PC-3 (cell line): ENCODE data around the gene LIN54. TPM values are rescaled to one million over a fixed set of nuclear protein-coding genes. Genes with fewer than 3 reads are reported as not detected.
"Not testable (repeated sequence)": the region's sequence is repeated elsewhere in the genome, so short reads cannot be mapped to it uniquely, and the experiment has no call there.

Source experiments
- ATAC-seq: fragments of 200-7000 bp; cut with Tn5 transposase; 2 replicates; pipeline ENCODE4 v1.9.1; 2020; ENCODE audit warnings: mild to moderate bottlenecking, moderate library complexity
- BruUV-seq: library from RNA; stranded (reverse); fragments of 400-500 nt; replicated peaks from 2 replicates; lab custom pipeline; 2021; lab: Mats Ljungman, UMichigan
- CTCF ChIA-PET: fragments of 300-600 bp; sonication (Branson Sonifier 250); formaldehyde crosslinking; loops from one replicate; lab custom pipeline; 2022; ENCODE audit warnings: antibody characterized with exemption; lab: Charles Lee
- POLR2A ChIA-PET: fragments of 300-600 bp; sonication (Branson Sonifier 250); formaldehyde crosslinking; loops from one replicate; lab custom pipeline; 2022; ENCODE audit warnings: antibody characterized with exemption; ENCODE audit not compliant: unreplicated experiment; lab: Charles Lee
- DNase-seq: peaks from one replicate; pipeline ENCODE4 v3.0.0-alpha.2; 2015
- H2AFZ ChIP-seq: fragments of 300-600 bp; sonication (generic); 2 replicates; pipeline ENCODE4 v1.6.0; 2016; ENCODE audit warnings: antibody characterized with exemption, low read length
- H3F3A ChIP-seq: fragments of 300-600 bp; sonication (generic); one replicate; pipeline ENCODE4 v1.6.0; 2017; ENCODE audit warnings: antibody characterized with exemption, low read length, control low read depth, mild to moderate bottlenecking; ENCODE audit not compliant: unreplicated experiment
- H3K27ac ChIP-seq: fragments of 300-600 bp; sonication (generic); 2 replicates; pipeline ENCODE4 v1.5.1; 2016; ENCODE audit warnings: mild to moderate bottlenecking, low read length
- H3K27me3 ChIP-seq: fragments of 300-600 bp; sonication (generic); 2 replicates; pipeline ENCODE4 v1.6.1; 2016; ENCODE audit warnings: low read length, mixed read lengths
- H3K36me3 ChIP-seq: fragments of 300-600 bp; sonication (generic); 2 replicates; pipeline ENCODE4 v1.6.1; 2016; ENCODE audit warnings: low read depth, mixed run types, low read length, mixed read lengths
- H3K4me1 ChIP-seq: fragments of 300-600 bp; sonication (generic); 2 replicates; pipeline ENCODE4 v1.5.1; 2016; ENCODE audit warnings: low read length; ENCODE audit not compliant: insufficient read depth
- H3K4me2 ChIP-seq: fragments of 300-600 bp; sonication (generic); 2 replicates; pipeline ENCODE4 v1.6.0; 2016; ENCODE audit warnings: low read length
- H3K4me3 ChIP-seq: fragments of 300-600 bp; sonication (generic); 2 replicates; pipeline ENCODE4 v1.5.1; 2016; ENCODE audit warnings: mild to moderate bottlenecking, low read length, mixed read lengths
- H3K79me2 ChIP-seq: fragments of 300-600 bp; sonication (generic); 2 replicates; pipeline ENCODE4 v1.6.1; 2017; ENCODE audit warnings: low read length, mixed read lengths
- H3K9ac ChIP-seq: fragments of 300-600 bp; sonication (generic); 2 replicates; pipeline ENCODE4 v1.6.0; 2016; ENCODE audit warnings: mild to moderate bottlenecking, low read length
- H3K9me2 ChIP-seq: fragments of 300-600 bp; sonication (generic); replicated peaks from 2 replicates; pipeline ENCODE4 v1.6.1; 2016; ENCODE audit warnings: mixed run types, low read length, mixed read lengths
- H3K9me3 ChIP-seq: fragments of 300-600 bp; sonication (generic); 2 replicates; pipeline ENCODE4 v1.6.1; 2016; ENCODE audit warnings: low read length, mixed read lengths
- H4K20me1 ChIP-seq: fragments of 300-600 bp; sonication (generic); 2 replicates; pipeline ENCODE4 v1.6.1; 2016; ENCODE audit warnings: low read length, mixed read lengths
- EZH2 ChIP-seq: fragments of 300-600 bp; sonication (generic); IDR thresholded peaks from one replicate; pipeline ENCODE4 v1.6.1; 2017; ENCODE audit warnings: antibody characterized with exemption, mild to moderate bottlenecking, low read length; ENCODE audit not compliant: unreplicated experiment
- EZH2phosphoT487 ChIP-seq: fragments of 300-600 bp; sonication (generic); IDR thresholded peaks from 2 replicates; pipeline ENCODE4 v1.6.1; 2018; ENCODE audit warnings: mild to moderate bottlenecking, antibody characterized with exemption, low read length, borderline replicate concordance
- intact Hi-C: fragments of 100-400 bp; cut with micrococcal nuclease; formaldehyde crosslinking; loops from 2 replicates; pipeline ENCODE4 v1.9.0; 2023
- total RNA-seq: library from RNA; depleted of rRNA; stranded (reverse); fragments of >200 nt; gene quantifications from 2 replicates; pipeline ENCODE4 v1.2.3, GENCODE V29; 2014
- TF ChIP-seq, protein P1 (sequence below): fragments of 300-600 bp; sonication (generic); conservative IDR thresholded peaks from 2 replicates; pipeline ENCODE4 v1.5.1; 2017; ENCODE audit warnings: antibody characterized with exemption, low read depth, mild to moderate bottlenecking, low read length

Gene LIN54
- total RNA-seq, 1 experiment from 2014 or later, result 15.9 TPM

DNA sequence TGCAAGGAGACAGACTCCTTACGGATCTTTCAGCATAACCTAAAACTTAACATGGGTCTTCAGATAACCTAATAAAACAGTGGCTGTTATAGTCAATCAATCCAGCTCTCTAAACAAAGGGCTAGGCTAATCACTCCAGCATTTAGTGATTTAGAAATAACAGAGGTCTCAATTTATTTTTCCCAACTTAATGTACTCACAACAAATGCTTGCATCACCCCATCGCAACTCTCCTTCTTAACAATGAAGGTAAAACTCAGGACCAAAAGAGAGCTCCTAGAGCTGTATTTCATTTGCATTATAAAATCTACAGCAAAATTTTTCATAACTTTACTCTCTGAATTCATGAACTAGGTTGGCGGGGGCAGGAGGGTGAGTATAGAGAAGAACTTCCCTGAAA is 1.1 kb downstream of the LIN54 start:
- DNase-seq, result no peak
- no peaks in the 10 kb centered on the region for H3K27me3 ChIP-seq
- no peaks in the 10 kb centered on the region for H3K9me2 ChIP-seq
- POLR2A ChIA-PET, result interaction anchor here (0.6 kb wide), 1 partner anchor 131 kb away, joined by 3 read pairs; no protein-coding TSS in a partner anchor
- H3K4me1 ChIP-seq, result peaks cover 19% of the 10 kb centered on the region
- H3K9me3 ChIP-seq, result no peaks in the 10 kb centered on the region
- no peaks in the 10 kb centered on the region for H3K36me3 ChIP-seq
- ATAC-seq, result no peak
- CTCF ChIA-PET, result no interaction called here
- H3K4me2 ChIP-seq, result peak overlapping the region; percentile 84
- no peaks in the 10 kb centered on the region for H4K20me1 ChIP-seq
- BruUV-seq, result no TSS peak
- TF ChIP-seq, protein P1, sequence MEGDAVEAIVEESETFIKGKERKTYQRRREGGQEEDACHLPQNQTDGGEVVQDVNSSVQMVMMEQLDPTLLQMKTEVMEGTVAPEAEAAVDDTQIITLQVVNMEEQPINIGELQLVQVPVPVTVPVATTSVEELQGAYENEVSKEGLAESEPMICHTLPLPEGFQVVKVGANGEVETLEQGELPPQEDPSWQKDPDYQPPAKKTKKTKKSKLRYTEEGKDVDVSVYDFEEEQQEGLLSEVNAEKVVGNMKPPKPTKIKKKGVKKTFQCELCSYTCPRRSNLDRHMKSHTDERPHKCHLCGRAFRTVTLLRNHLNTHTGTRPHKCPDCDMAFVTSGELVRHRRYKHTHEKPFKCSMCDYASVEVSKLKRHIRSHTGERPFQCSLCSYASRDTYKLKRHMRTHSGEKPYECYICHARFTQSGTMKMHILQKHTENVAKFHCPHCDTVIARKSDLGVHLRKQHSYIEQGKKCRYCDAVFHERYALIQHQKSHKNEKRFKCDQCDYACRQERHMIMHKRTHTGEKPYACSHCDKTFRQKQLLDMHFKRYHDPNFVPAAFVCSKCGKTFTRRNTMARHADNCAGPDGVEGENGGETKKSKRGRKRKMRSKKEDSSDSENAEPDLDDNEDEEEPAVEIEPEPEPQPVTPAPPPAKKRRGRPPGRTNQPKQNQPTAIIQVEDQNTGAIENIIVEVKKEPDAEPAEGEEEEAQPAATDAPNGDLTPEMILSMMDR, result no peak
- TF ChIP-seq EZH2phosphoT487, result no peak
- peaks cover 76% of the 10 kb centered on the region for H3K79me2 ChIP-seq
- H3F3A ChIP-seq, result no peaks in the 10 kb centered on the region
- intact Hi-C loops, result no loop called here
- peak overlapping the region; percentile 83 for H3K9ac ChIP-seq
- H2AFZ ChIP-seq, result no peak overlapping the region
- H3K27ac ChIP-seq, result no peak overlapping the region
- H3K4me3 ChIP-seq, result peak overlapping the region; percentile 99

DNA sequence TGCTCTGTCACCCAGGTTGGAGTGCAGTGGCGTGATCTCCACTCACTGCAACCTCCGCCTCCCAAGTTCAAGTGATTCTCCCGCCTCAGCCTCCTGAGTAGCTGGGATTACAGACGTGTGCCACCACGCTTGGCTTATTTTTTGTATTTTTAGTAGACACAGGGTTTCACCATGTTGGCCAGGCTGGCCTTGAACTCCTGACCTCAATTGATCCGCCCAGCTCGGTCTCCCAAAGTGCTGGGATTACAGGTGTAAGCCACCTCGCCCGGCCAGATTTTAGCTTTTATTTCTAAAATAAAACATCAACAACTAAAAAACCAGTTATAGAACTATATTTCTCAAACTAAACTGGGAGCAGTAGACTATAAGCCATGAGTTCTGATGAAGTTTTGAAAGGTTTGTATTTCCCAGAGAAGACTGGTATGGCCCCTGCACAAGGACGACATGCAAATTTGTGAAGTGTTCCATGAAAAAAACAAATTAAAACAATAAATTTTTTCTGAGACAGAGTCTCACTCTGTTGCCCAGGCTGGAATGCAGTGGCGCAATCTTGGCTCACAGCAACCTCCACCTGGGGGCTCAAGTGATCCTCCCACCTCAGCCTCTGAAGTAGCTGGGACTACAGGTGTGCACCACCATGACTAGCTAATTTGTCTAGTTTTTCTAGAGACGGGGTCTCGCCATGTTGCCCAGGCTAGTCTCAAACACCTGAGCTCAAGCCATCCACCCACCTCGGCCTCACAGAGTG is 7.4 kb downstream of the LIN54 start:
- H3K4me2 ChIP-seq, H3K4me1 ChIP-seq, H3F3A ChIP-seq, H2AFZ ChIP-seq, H3K9ac ChIP-seq, DNase-seq, ATAC-seq, intact Hi-C loops, POLR2A ChIA-PET, H4K20me1 ChIP-seq, H3K4me3 ChIP-seq, CTCF ChIA-PET, H3K9me2 ChIP-seq, H3K36me3 ChIP-seq, H3K27me3 ChIP-seq, BruUV-seq, H3K9me3 ChIP-seq, H3K27ac ChIP-seq: not testable (repeated sequence)
- H3K79me2 ChIP-seq, result peaks cover 81% of the 10 kb centered on the region

DNA sequence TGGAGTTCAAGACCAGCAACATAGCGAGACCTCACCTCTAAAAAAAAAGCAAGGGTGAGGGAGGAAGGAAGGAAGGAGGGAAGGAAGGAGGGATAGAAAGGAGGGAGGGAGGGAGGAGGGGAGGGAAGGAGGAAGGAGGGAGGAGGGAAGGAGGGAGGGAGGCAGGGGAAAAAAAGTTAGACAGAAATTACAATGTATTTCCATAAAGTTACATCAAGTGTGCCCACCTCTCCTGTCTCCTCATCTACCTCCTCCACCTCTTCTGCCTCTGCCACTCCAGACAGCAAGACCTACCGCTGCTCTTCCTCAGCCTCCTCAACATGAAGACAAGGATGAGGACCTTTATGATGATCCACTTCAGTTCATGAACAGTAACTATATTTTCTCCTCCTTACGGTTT is 8.3 kb downstream of the LIN54 start:
- no peak overlapping the region for H2AFZ ChIP-seq
- no peaks in the 10 kb centered on the region for H3K9me3 ChIP-seq
- no peaks in the 10 kb centered on the region for H3K4me1 ChIP-seq
- no peak overlapping the region for H3K9ac ChIP-seq
- no peaks in the 10 kb centered on the region for H4K20me1 ChIP-seq
- H3K27ac ChIP-seq, result no peak overlapping the region
- intact Hi-C loops, result no loop called here
- no peaks in the 10 kb centered on the region for H3F3A ChIP-seq
- ChIA-PET POLR2A (no interaction called here), CTCF (no interaction called here)
- H3K36me3 ChIP-seq, result no peaks in the 10 kb centered on the region
- no peak for DNase-seq
- peaks cover 75% of the 10 kb centered on the region for H3K79me2 ChIP-seq
- H3K27me3 ChIP-seq, result no peaks in the 10 kb centered on the region
- no peaks in the 10 kb centered on the region for H3K9me2 ChIP-seq
- BruUV-seq, result no TSS peak
- no peak overlapping the region for H3K4me3 ChIP-seq
- H3K4me2 ChIP-seq, result no peak overlapping the region
- no peak for ATAC-seq
- TF ChIP-seq EZH2 (no peak), EZH2phosphoT487 (no peak)
- TF ChIP-seq, protein P1, result no peak
